Neuronal stem cell (in vitro differentiated cells): Measurements from ENCODE around the gene KIN.
"Not testable (repeated sequence)": the region's sequence is repeated elsewhere in the genome, so short reads cannot be mapped to it uniquely, and the experiment has no call there.

Experiments used
- DNase-seq: peaks from one replicate; pipeline ENCODE4 v3.0.0-alpha.2; 2013; ENCODE audit warnings: low spot score
- H2AFZ ChIP-seq: one replicate; pipeline ENCODE4 v1.6.1; 2013; ENCODE audit warnings: mild to moderate bottlenecking, low read length, inconsistent platforms
- H2AK5ac ChIP-seq: 2 replicates; pipeline ENCODE4 v1.6.1; 2013; ENCODE audit warnings: low read depth, mild to moderate bottlenecking, inconsistent platforms, low read length, moderate library complexity, mixed read lengths
- H2BK120ac ChIP-seq: 2 replicates; pipeline ENCODE4 v1.6.1; 2013; ENCODE audit warnings: low read depth, mild to moderate bottlenecking, inconsistent platforms, low read length, moderate library complexity, mixed read lengths
- H2BK12ac ChIP-seq: one replicate; pipeline ENCODE4 v1.6.1; 2013; ENCODE audit warnings: low read length, inconsistent platforms
- H2BK15ac ChIP-seq: 2 replicates; pipeline ENCODE4 v1.6.1; 2013; ENCODE audit warnings: mild to moderate bottlenecking, low read length, inconsistent platforms, mixed read lengths
- H2BK5ac ChIP-seq: one replicate; pipeline ENCODE4 v1.6.1; 2013; ENCODE audit warnings: inconsistent platforms, mild to moderate bottlenecking, low read length, moderate library complexity
- H3K14ac ChIP-seq: one replicate; pipeline ENCODE4 v1.6.1; 2013; ENCODE audit warnings: low read length, inconsistent platforms
- H3K18ac ChIP-seq: 2 replicates; pipeline ENCODE4 v1.6.1; 2013; ENCODE audit warnings: low read length, inconsistent platforms
- H3K23ac ChIP-seq: 2 replicates; pipeline ENCODE4 v1.6.1; 2013; ENCODE audit warnings: low read depth, mild to moderate bottlenecking, mixed read lengths, low read length, inconsistent platforms; ENCODE audit not compliant: poor library complexity
- H3K27ac ChIP-seq: replicated peaks from 3 replicates; pipeline ENCODE4 v1.5.1; 2013; ENCODE audit warnings: low read length, inconsistent platforms
- H3K27me3 ChIP-seq, 3 experiments: 2 replicates each; pipeline ENCODE4 v1.6.1; 2013; ENCODE audit warnings: low read length in 3 of 3, mild to moderate bottlenecking in 2 of 3, inconsistent platforms in 1 of 3, low read depth in 1 of 3, mixed read lengths in 1 of 3, moderate library complexity in 1 of 3; ENCODE audit not compliant: control insufficient read depth in 3 of 3, insufficient read depth in 3 of 3
- H3K36me3 ChIP-seq, 2 donors: replicated peaks in 1 of 2; 2 replicates each; pipeline ENCODE4 v1.6.1; 2013; ENCODE audit warnings: low read length in 2 of 2; ENCODE audit not compliant: control insufficient read depth in 2 of 2, insufficient read depth in 2 of 2
- H3K4ac ChIP-seq: 2 replicates; pipeline ENCODE4 v1.6.1; 2013; ENCODE audit warnings: inconsistent platforms, mild to moderate bottlenecking, low read length, moderate library complexity
- H3K4me1 ChIP-seq, 2 donors: 1 replicate in 1 of 2; 2 replicates in 1 of 2; pipeline ENCODE4 v1.6.1; 2013; ENCODE audit warnings: low read length in 2 of 2, low read depth in 1 of 2; ENCODE audit not compliant: control insufficient read depth in 2 of 2, insufficient read depth in 1 of 2
- H3K4me2 ChIP-seq: one replicate; pipeline ENCODE4 v1.6.1; 2013; ENCODE audit warnings: mild to moderate bottlenecking, low read length, inconsistent platforms; ENCODE audit not compliant: insufficient read depth, poor library complexity, severe bottlenecking
- H3K4me3 ChIP-seq, 2 donors: 2 replicates each; pipeline ENCODE4 v1.5.1; 2013; ENCODE audit warnings: low read length in 2 of 2, mild to moderate bottlenecking in 2 of 2, inconsistent platforms in 1 of 2, moderate library complexity in 1 of 2
- H3K79me1 ChIP-seq: one replicate; pipeline ENCODE4 v1.6.1; 2013; ENCODE audit warnings: low read depth, mild to moderate bottlenecking, inconsistent platforms, low read length, moderate library complexity
- H3K9ac ChIP-seq: one replicate; pipeline ENCODE4 v1.6.1; 2013; ENCODE audit warnings: mild to moderate bottlenecking, low read depth, low read length, inconsistent platforms; ENCODE audit not compliant: poor library complexity
- H3K9me3 ChIP-seq, 2 donors: replicated peaks in 1 of 2; 2 replicates each; pipeline versions ENCODE3 to v1.6.1; 2013; ENCODE audit warnings: low read length in 2 of 2, mild to moderate bottlenecking in 2 of 2, inconsistent platforms in 1 of 2, low read depth in 1 of 2, mixed read lengths in 1 of 2, moderate library complexity in 1 of 2; ENCODE audit not compliant: control insufficient read depth in 2 of 2, insufficient read depth in 1 of 2
- H4K8ac ChIP-seq: one replicate; pipeline ENCODE4 v1.6.1; 2013; ENCODE audit warnings: low read depth, mild to moderate bottlenecking, inconsistent platforms, low read length, moderate library complexity
- H4K91ac ChIP-seq: one replicate; pipeline ENCODE4 v1.6.1; 2013; ENCODE audit warnings: low read length, low read depth, mild to moderate bottlenecking, inconsistent platforms; ENCODE audit not compliant: poor library complexity
- WGBS, 2 donors: extraction: QIAGEN DNeasy Blood & Tissue Kit; methylation state at CpG; one replicate each; pipeline ENCODE4 v1.1.7; 2013; ENCODE audit warnings: missing lambda C conversion rate in 2 of 2, mixed read lengths in 1 of 2; ENCODE audit not compliant: insufficient read length in 2 of 2, insufficient replicate concordance in 1 of 2; ENCODE audit errors: extremely low coverage in 2 of 2; 5-methylcytosine and 5-hydroxymethylcytosine counted together

The KIN gene

DNA sequence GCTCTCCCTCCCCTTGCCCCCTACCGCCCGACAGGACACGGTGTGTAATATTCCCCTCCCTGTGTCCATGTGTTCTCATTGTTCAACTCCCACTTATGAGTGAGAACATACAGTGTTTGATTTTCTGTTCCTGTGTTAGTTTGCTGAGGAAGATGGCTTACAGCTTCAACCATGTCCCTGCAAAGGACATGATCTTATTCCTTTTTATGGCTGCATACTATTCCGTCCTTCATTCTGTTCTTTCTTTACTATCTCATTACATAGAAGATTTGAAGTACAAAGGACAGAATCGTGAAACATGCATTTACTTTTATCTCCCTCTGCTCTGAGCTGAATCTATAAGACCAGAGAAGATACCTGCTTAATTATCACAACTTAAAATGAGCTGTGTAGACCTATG, 76.7 kb downstream of the KIN start:
- H3K36me3 ChIP-seq, H3K18ac ChIP-seq, H3K9ac ChIP-seq, H4K8ac ChIP-seq, H3K4me2 ChIP-seq, H3K14ac ChIP-seq, H2BK120ac ChIP-seq, H2BK12ac ChIP-seq, H3K4ac ChIP-seq, H3K27ac ChIP-seq, H2BK5ac ChIP-seq, H4K91ac ChIP-seq, H2BK15ac ChIP-seq, H3K79me1 ChIP-seq, DNase-seq, H2AK5ac ChIP-seq, H3K4me1 ChIP-seq, H2AFZ ChIP-seq, H3K23ac ChIP-seq, H3K9me3 ChIP-seq, H3K4me3 ChIP-seq, H3K27me3 ChIP-seq: not testable (repeated sequence)
- no CpG with 5 or more reads among the region's 5 CpGs for WGBS, 2 donors

DNA sequence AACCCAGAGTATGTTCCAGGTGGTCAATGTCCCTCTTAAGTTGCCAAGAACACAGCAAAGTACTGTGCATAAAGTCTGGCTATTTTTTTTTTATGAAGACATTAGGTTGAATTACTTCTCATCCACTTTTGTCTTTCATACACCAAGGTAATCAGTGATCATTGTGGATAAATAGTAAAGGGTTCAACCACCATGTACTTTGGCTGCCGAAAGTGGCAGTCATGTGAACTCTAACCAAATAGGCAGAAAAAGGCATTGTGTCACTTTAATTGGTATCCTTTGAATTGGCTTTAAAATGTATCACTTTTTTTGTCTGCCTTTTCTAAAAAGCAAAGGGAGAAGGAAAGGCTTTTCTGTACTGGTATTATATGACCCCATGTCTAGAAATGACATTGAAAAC, 77.3 kb downstream of the KIN start:
- H3K27ac ChIP-seq, result no peak overlapping the region
- no peaks in the 10 kb centered on the region for H3K4me1 ChIP-seq
- H2BK12ac ChIP-seq, result no peak overlapping the region
- H4K8ac ChIP-seq, result no peak overlapping the region
- no peak overlapping the region for H2AFZ ChIP-seq
- no peaks in the 10 kb centered on the region for H3K36me3 ChIP-seq
- no peak overlapping the region for H3K4me2 ChIP-seq
- H3K9me3 ChIP-seq, result no peaks in the 10 kb centered on the region
- no peak overlapping the region for H3K18ac ChIP-seq
- no peak overlapping the region for H2AK5ac ChIP-seq
- H3K4ac ChIP-seq, result no peak overlapping the region
- peaks cover 0 to 2% (median 0%) of the 10 kb centered on the region in 3 experiments for H3K27me3 ChIP-seq
- H2BK120ac ChIP-seq, result no peak overlapping the region
- no peak overlapping the region for H3K9ac ChIP-seq
- no peak overlapping the region for H4K91ac ChIP-seq
- no peak for DNase-seq
- no peak overlapping the region for H2BK5ac ChIP-seq
- H3K23ac ChIP-seq, result no peak overlapping the region
- no peak overlapping the region for H3K14ac ChIP-seq
- no peak overlapping the region for H2BK15ac ChIP-seq
- no peak overlapping the region for H3K4me3 ChIP-seq
- WGBS, 2 donors, result no CpG with 5 or more reads among the region's 1 CpG
- no peaks in the 10 kb centered on the region for H3K79me1 ChIP-seq

DNA sequence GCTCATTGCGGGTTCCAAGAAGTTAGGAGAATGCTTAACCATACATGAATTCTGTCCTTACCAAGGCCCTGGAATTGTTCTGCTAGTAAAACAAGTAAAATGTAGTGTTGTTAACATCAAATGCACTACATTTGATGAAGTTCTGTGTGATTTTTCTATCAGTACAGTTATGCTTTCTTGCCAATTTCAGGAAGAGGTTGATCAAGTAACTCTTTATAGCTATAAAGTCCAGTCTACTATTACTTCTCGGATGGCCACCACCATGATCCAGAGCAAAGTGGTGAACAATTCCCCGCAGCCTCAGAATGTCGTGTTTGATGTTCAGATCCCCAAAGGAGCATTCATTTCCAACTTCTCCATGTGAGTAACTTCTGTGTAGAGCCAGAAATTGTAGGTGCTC, 79.0 kb downstream of the KIN start:
- Histone ChIP-seq H3K23ac (no peak overlapping the region), H3K4ac (no peak overlapping the region), H3K18ac (no peak overlapping the region), H2AFZ (no peak overlapping the region), H2AK5ac (no peak overlapping the region), H3K4me2 (no peak overlapping the region), H4K8ac (no peak overlapping the region), H3K9me3 (no peaks in the 10 kb centered on the region), H2BK12ac (no peak overlapping the region), H3K27ac (no peak overlapping the region), H3K9ac (no peak overlapping the region), H3K4me1 (no peaks in the 10 kb centered on the region), H2BK15ac (no peak overlapping the region), H3K36me3 (no peaks in the 10 kb centered on the region), H2BK120ac (no peak overlapping the region), H3K27me3 (peaks cover 0 to 5% (median 0%) of the 10 kb centered on the region in 3 experiments), H4K91ac (no peak overlapping the region), H3K4me3 (no peak overlapping the region), H3K14ac (no peak overlapping the region), H3K79me1 (no peaks in the 10 kb centered on the region), H2BK5ac (no peak overlapping the region)
- no peak for DNase-seq
- WGBS, 2 donors, result no CpG with 5 or more reads among the region's 4 CpGs

DNA sequence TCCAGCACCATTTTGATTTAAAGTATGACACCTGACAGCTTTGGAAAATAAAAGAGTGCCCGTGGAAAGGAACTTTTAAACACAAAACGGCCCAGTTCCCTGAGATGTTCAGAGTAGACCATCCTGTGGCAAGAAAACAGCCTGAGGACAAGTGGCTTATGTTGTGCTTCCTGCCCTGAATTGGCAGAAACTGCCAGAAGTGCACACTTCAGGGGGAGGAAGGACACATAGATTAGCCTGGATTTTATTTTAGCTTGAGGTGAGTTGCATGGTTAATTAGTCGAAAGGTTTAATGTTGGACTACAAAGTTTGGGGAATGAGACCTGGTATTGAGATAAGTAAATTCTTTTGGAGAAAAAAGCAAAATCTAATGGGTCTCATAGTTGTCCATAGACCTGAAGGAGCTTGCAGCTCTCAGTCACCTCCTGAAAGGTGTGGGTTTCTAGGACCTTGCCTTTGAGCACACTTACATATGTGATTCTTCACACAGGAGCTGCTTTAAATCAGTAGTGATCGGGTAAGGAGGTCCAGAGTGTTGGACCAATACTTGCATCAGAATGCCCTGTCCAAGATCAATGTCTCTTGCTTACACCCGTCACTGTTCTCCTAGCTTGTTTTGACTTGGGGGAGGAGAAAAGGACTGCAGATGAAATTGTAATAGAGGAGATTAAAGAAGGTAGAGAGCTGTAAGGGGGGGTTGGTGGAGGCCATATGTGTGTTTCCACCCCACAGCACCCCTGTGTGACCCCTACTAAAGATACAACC, 79.8 kb downstream of the KIN start:
- Histone ChIP-seq H3K9ac (no peak overlapping the region), H2BK120ac (no peak overlapping the region), H3K23ac (no peak overlapping the region), H3K4me1 (no peaks in the 10 kb centered on the region), H3K4me2 (no peak overlapping the region), H3K18ac (no peak overlapping the region), H3K4ac (no peak overlapping the region), H3K14ac (no peak overlapping the region), H2BK12ac (no peak overlapping the region), H4K91ac (no peak overlapping the region), H2BK15ac (no peak overlapping the region), H3K27me3 (peaks cover 0 to 7% (median 0%) of the 10 kb centered on the region in 3 experiments), H2AFZ (no peak overlapping the region), H3K4me3 (no peak overlapping the region), H3K79me1 (no peaks in the 10 kb centered on the region), H3K9me3 (no peaks in the 10 kb centered on the region), H2BK5ac (no peak overlapping the region), H2AK5ac (no peak overlapping the region), H3K36me3 (no peaks in the 10 kb centered on the region), H3K27ac (no peak overlapping the region), H4K8ac (no peak overlapping the region)
- no peak for DNase-seq
- WGBS, 2 donors, result 100% methylated on average over 1 of the region's 5 CpGs; no CpG with 5 or more reads in 1 of the 2 donors
